GM23338 (cell line): ENCODE data around the gene ZEB2. TPM values are rescaled to one million over a fixed set of nuclear protein-coding genes. Genes with fewer than 3 reads are reported as not detected.

Experiments used
- ATAC-seq: fragments of 200-7000 bp; cut with Tn5 transposase; 3 replicates; pipeline ENCODE4 v1.9.1; 2020
- DNase-seq: peaks from one replicate; pipeline ENCODE4 v3.0.0-alpha.2; 2015; ENCODE audit warnings: low spot score
- H2AFZ ChIP-seq: fragments of 200-600 bp; sonication (generic); 2 replicates; pipeline ENCODE4 v1.8.0; 2016; ENCODE audit warnings: antibody characterized with exemption, mild to moderate bottlenecking, moderate library complexity
- H3F3A ChIP-seq: fragments of 200-600 bp; sonication (generic); replicated peaks from 2 replicates; pipeline ENCODE4 v1.8.0; 2017; ENCODE audit warnings: antibody characterized with exemption, mixed run types, low read depth
- H3K27ac ChIP-seq: fragments of 200-600 bp; sonication (generic); 2 replicates; pipeline ENCODE4 v1.6.1; 2016; ENCODE audit warnings: low read depth
- H3K27me3 ChIP-seq: fragments of 200-600 bp; sonication (generic); 2 replicates; pipeline ENCODE4 v1.8.0; 2016; ENCODE audit warnings: mild to moderate bottlenecking, mixed run types, moderate library complexity; ENCODE audit not compliant: insufficient read depth
- H3K36me3 ChIP-seq: fragments of 200-600 bp; sonication (generic); 2 replicates; pipeline ENCODE4 v1.8.0; 2016; ENCODE audit warnings: mild to moderate bottlenecking; ENCODE audit not compliant: insufficient read depth
- H3K4me1 ChIP-seq: fragments of 200-600 bp; sonication (generic); 2 replicates; pipeline ENCODE4 v1.8.0; 2016; ENCODE audit warnings: mild to moderate bottlenecking, moderate library complexity; ENCODE audit not compliant: insufficient read depth
- H3K4me2 ChIP-seq: fragments of 200-600 bp; sonication (generic); 2 replicates; pipeline ENCODE4 v1.7.1; 2017; ENCODE audit warnings: mixed run types
- H3K4me3 ChIP-seq: fragments of 200-600 bp; sonication (generic); 2 replicates; pipeline ENCODE4 v1.6.1; 2016; ENCODE audit warnings: mixed run types
- H3K79me2 ChIP-seq: fragments of 200-600 bp; sonication (generic); replicated peaks from 2 replicates; pipeline ENCODE4 v1.8.0; 2017; ENCODE audit warnings: mild to moderate bottlenecking; ENCODE audit not compliant: insufficient read depth
- H3K9me2 ChIP-seq: fragments of 200-600 bp; sonication (generic); 2 replicates; pipeline ENCODE4 v1.8.0; 2017; ENCODE audit not compliant: insufficient read depth
- H4K20me1 ChIP-seq: fragments of 200-600 bp; sonication (generic); replicated peaks from 2 replicates; pipeline ENCODE4 v1.8.0; 2017; ENCODE audit warnings: mild to moderate bottlenecking; ENCODE audit not compliant: insufficient read depth
- H3K27ac Mint-ChIP-seq: 2 replicates; pipeline ENCODE4 v1.8.0; 2020; ENCODE audit warnings: inconsistent platforms, mild to moderate bottlenecking, moderate library complexity, mixed read lengths
- H3K27me3 Mint-ChIP-seq: 3 replicates; pipeline ENCODE4 v1.8.0; 2022; ENCODE audit warnings: low read depth, mild to moderate bottlenecking, moderate library complexity, mixed read lengths, inconsistent platforms; ENCODE audit not compliant: insufficient read depth, poor library complexity
- H3K36me3 Mint-ChIP-seq: 3 replicates; pipeline ENCODE4 v1.8.0; 2021; ENCODE audit warnings: low read depth, mild to moderate bottlenecking, inconsistent platforms, moderate library complexity, mixed read lengths
- H3K4me1 Mint-ChIP-seq: 3 replicates; pipeline ENCODE4 v1.8.0; 2020; ENCODE audit warnings: mild to moderate bottlenecking, inconsistent platforms, mixed read lengths
- H3K4me3 Mint-ChIP-seq: 3 replicates; pipeline ENCODE4 v1.8.0; 2021; ENCODE audit warnings: moderate library complexity, mild to moderate bottlenecking, inconsistent platforms, mixed read lengths
- H3K9me3 Mint-ChIP-seq: 3 replicates; pipeline ENCODE4 v1.8.0; 2020; ENCODE audit warnings: moderate library complexity, mild to moderate bottlenecking, inconsistent platforms, mixed read lengths
- EZH2phosphoT487 ChIP-seq: fragments of 200-600 bp; sonication (generic); IDR thresholded peaks from one replicate; pipeline ENCODE4 v1.8.1; 2018; ENCODE audit warnings: antibody characterized with exemption; ENCODE audit not compliant: unreplicated experiment
- JUNB ChIP-seq: IDR thresholded peaks from one replicate; pipeline ENCODE4 v1.6.1; 2016; ENCODE audit warnings: antibody characterized with exemption; ENCODE audit not compliant: unreplicated experiment
- NANOG ChIP-seq: IDR thresholded peaks from 2 replicates; pipeline ENCODE4 v1.6.1; 2016; ENCODE audit warnings: antibody characterized with exemption, borderline replicate concordance
- POLR2AphosphoS5 ChIP-seq: IDR thresholded peaks from 2 replicates; pipeline ENCODE4 v1.6.1; 2016; ENCODE audit warnings: antibody characterized with exemption, low read depth
- ZNF114 ChIP-seq: fragments of 250-450 bp; sonication (Bioruptor Pico); IDR thresholded peaks from 2 replicates; pipeline ENCODE4 v1.5.0; 2020; ENCODE audit warnings: mild to moderate bottlenecking, moderate library complexity
- ZNF331 ChIP-seq: fragments of 250-450 bp; sonication (Bioruptor Pico); IDR thresholded peaks from 2 replicates; pipeline ENCODE4 v1.5.0; 2020; ENCODE audit warnings: low read depth, mild to moderate bottlenecking, moderate library complexity
- polyA plus RNA-seq: library from polyadenylated mRNA; unstranded; fragments of >200 nt; fragmentation: Nextera tagmentation; extraction: Ambion mirVana; gene quantifications from 2 replicates; pipeline ENCODE4 v1.2.1, GENCODE V29; 2016
- total RNA-seq: library from RNA; depleted of rRNA; stranded (reverse); fragments of >200 nt; shearing (Covaris generic); gene quantifications from 2 replicates; pipeline ENCODE4 v1.2.3, GENCODE V29; 2014
- TF ChIP-seq, protein P1 (sequence below): fragments of 250-450 bp; sonication (Bioruptor Pico); IDR thresholded peaks from 2 replicates; pipeline ENCODE4 v1.5.0; 2020; ENCODE audit warnings: mild to moderate bottlenecking, moderate library complexity
- TF ChIP-seq, protein P2 (sequence below): IDR thresholded peaks from one replicate; pipeline ENCODE4 v1.6.1; 2018; ENCODE audit warnings: antibody characterized with exemption; ENCODE audit not compliant: unreplicated experiment
- TF ChIP-seq, protein P3 (sequence below): IDR thresholded peaks from 2 replicates; pipeline ENCODE4 v1.6.1; 2016; ENCODE audit warnings: antibody characterized with exemption

Gene ZEB2
- total and polyA plus RNA-seq, 2 experiments from 2014 or later = 0.45 TPM; not detected in 1

DNA sequence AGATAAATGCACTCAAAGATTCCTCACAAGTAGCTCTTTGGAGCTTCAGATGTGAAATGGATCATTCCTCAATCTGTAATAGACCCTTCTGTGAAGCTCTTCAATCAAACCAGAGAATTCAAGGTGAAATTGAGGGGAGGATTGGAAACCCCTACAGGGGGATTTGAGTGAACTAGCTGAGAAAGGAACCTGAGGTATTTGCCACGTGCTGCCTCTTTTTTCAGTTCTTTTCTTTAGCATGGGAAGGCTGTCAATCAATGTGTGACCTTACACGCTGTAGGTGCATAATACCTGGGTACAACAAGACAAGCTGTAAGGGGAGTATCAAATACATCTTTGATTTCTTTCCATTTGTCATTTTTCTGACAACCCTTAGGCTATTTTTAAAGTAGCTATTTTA is 46.5 kb upstream of the ZEB2 start (continued):
- TF ChIP-seq, protein P1, sequence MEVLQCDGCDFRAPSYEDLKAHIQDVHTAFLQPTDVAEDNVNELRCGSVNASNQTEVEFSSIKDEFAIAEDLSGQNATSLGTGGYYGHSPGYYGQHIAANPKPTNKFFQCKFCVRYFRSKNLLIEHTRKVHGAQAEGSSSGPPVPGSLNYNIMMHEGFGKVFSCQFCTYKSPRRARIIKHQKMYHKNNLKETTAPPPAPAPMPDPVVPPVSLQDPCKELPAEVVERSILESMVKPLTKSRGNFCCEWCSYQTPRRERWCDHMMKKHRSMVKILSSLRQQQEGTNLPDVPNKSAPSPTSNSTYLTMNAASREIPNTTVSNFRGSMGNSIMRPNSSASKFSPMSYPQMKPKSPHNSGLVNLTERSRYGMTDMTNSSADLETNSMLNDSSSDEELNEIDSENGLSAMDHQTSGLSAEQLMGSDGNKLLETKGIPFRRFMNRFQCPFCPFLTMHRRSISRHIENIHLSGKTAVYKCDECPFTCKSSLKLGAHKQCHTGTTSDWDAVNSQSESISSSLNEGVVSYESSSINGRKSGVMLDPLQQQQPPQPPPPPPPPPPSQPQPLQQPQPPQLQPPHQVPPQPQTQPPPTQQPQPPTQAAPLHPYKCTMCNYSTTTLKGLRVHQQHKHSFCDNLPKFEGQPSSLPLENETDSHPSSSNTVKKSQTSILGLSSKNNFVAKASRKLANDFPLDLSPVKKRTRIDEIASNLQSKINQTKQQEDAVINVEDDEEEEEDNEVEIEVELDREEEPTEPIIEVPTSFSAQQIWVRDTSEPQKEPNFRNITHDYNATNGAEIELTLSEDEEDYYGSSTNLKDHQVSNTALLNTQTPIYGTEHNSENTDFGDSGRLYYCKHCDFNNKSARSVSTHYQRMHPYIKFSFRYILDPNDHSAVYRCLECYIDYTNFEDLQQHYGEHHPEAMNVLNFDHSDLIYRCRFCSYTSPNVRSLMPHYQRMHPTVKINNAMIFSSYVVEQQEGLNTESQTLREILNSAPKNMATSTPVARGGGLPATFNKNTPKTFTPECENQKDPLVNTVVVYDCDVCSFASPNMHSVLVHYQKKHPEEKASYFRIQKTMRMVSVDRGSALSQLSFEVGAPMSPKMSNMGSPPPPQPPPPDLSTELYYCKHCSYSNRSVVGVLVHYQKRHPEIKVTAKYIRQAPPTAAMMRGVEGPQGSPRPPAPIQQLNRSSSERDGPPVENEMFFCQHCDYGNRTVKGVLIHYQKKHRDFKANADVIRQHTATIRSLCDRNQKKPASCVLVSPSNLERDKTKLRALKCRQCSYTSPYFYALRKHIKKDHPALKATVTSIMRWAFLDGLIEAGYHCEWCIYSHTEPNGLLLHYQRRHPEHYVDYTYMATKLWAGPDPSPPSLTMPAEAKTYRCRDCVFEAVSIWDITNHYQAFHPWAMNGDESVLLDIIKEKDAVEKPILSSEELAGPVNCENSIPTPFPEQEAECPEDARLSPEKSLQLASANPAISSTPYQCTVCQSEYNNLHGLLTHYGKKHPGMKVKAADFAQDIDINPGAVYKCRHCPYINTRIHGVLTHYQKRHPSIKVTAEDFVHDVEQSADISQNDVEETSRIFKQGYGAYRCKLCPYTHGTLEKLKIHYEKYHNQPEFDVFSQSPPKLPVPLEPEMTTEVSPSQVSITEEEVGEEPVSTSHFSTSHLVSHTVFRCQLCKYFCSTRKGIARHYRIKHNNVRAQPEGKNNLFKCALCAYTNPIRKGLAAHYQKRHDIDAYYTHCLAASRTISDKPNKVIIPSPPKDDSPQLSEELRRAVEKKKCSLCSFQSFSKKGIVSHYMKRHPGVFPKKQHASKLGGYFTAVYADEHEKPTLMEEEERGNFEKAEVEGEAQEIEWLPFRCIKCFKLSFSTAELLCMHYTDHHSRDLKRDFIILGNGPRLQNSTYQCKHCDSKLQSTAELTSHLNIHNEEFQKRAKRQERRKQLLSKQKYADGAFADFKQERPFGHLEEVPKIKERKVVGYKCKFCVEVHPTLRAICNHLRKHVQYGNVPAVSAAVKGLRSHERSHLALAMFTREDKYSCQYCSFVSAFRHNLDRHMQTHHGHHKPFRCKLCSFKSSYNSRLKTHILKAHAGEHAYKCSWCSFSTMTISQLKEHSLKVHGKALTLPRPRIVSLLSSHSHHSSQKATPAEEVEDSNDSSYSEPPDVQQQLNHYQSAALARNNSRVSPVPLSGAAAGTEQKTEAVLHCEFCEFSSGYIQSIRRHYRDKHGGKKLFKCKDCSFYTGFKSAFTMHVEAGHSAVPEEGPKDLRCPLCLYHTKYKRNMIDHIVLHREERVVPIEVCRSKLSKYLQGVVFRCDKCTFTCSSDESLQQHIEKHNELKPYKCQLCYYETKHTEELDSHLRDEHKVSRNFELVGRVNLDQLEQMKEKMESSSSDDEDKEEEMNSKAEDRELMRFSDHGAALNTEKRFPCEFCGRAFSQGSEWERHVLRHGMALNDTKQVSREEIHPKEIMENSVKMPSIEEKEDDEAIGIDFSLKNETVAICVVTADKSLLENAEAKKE (CRISPR knock-in tag) = no peak
- TF ChIP-seq POLR2AphosphoS5 (no peak), NANOG (no peak)
- TF ChIP-seq, protein P2, sequence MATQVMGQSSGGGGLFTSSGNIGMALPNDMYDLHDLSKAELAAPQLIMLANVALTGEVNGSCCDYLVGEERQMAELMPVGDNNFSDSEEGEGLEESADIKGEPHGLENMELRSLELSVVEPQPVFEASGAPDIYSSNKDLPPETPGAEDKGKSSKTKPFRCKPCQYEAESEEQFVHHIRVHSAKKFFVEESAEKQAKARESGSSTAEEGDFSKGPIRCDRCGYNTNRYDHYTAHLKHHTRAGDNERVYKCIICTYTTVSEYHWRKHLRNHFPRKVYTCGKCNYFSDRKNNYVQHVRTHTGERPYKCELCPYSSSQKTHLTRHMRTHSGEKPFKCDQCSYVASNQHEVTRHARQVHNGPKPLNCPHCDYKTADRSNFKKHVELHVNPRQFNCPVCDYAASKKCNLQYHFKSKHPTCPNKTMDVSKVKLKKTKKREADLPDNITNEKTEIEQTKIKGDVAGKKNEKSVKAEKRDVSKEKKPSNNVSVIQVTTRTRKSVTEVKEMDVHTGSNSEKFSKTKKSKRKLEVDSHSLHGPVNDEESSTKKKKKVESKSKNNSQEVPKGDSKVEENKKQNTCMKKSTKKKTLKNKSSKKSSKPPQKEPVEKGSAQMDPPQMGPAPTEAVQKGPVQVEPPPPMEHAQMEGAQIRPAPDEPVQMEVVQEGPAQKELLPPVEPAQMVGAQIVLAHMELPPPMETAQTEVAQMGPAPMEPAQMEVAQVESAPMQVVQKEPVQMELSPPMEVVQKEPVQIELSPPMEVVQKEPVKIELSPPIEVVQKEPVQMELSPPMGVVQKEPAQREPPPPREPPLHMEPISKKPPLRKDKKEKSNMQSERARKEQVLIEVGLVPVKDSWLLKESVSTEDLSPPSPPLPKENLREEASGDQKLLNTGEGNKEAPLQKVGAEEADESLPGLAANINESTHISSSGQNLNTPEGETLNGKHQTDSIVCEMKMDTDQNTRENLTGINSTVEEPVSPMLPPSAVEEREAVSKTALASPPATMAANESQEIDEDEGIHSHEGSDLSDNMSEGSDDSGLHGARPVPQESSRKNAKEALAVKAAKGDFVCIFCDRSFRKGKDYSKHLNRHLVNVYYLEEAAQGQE = no peak

DNA sequence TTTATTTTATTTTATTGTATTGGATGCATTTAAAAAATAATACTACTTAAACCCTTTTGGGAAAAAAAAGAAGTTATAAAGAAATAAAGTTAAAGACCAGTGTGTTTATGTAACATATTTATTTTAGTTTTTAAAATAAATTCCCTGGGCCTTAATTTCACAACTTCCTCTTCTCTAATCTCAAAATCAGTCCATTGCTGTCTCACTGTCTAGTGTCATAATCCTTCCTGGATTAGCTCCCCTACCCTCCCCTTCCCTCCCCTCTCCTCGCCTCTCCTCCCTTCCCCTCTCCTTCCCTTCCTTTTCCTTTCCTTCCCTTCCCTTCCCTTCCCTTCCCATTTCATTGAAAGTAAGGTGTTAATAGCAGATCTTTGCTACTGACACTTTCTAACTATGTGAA is 40.3 kb upstream of the ZEB2 start:
- peaks cover 3% of the 10 kb centered on the region; the same call in 2 of the 3 replicates for H3K4me1 Mint-ChIP-seq
- no peaks in the 10 kb centered on the region for H3K36me3 Mint-ChIP-seq
- ATAC-seq (no peak), DNase-seq (no peak)
- Histone ChIP-seq H3K4me2 (no peak overlapping the region), H3K9me2 (0 out of 2 replicates have a peak, but pooled peaks cover 4% of the 10 kb centered on the region), H3K27me3 (no peaks in the 10 kb centered on the region), H3F3A (no peaks in the 10 kb centered on the region), H3K36me3 (no peaks in the 10 kb centered on the region), H4K20me1 (no peaks in the 10 kb centered on the region), H3K79me2 (no peaks in the 10 kb centered on the region), H2AFZ (no peak overlapping the region), H3K4me3 (no peak overlapping the region), H3K27ac (no peak overlapping the region), H3K4me1 (peaks cover 9% of the 10 kb centered on the region)
- no peaks in the 10 kb centered on the region for H3K9me3 Mint-ChIP-seq
- no peak overlapping the region for H3K27ac Mint-ChIP-seq
- H3K4me3 Mint-ChIP-seq = no peak overlapping the region
- H3K27me3 Mint-ChIP-seq = no peaks in the 10 kb centered on the region
- TF ChIP-seq ZNF331 (no peak), JUNB (no peak), ZNF114 (CRISPR knock-in tag) (no peak), EZH2phosphoT487 (no peak)
- TF ChIP-seq, protein P3, sequence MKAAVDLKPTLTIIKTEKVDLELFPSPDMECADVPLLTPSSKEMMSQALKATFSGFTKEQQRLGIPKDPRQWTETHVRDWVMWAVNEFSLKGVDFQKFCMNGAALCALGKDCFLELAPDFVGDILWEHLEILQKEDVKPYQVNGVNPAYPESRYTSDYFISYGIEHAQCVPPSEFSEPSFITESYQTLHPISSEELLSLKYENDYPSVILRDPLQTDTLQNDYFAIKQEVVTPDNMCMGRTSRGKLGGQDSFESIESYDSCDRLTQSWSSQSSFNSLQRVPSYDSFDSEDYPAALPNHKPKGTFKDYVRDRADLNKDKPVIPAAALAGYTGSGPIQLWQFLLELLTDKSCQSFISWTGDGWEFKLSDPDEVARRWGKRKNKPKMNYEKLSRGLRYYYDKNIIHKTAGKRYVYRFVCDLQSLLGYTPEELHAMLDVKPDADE = no peak
